ENCODE data around the gene CLIC5. TPM values are rescaled to one million over a fixed set of nuclear protein-coding genes. Genes with fewer than 3 reads are reported as not detected.

The CLIC5 gene
- total RNA-seq, 1 donor from 2014 or later = 134 TPM

DNA sequence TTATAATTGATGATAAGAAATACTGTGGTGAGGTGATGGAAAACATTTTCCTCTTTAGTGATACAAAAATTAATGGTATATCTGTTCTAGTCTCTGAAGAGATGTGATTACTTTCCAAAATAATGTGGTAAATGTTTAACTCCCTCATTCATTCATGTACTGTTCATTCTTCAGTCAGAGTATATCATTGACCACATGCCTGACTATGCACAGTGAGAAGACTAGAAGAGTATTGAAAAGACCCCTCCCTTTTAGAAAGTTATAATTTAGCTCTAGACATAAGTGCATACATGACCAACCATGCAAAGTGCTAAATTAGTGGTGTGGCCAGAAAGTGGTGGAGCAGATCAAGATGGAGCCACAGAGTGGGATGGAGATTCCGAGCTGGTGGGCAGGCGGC lies 133.0 kb downstream of the CLIC5 start:
- DNase-seq (no peak), ATAC-seq (no peak)
- Histone ChIP-seq H3K36me3 (no peaks in the 10 kb centered on the region), H3K27ac (no peak overlapping the region), H3K27me3 (ENCODE audit: low read depth) (no peaks in the 10 kb centered on the region), H3K4me1 (peaks cover 8% of the 10 kb centered on the region), H3K4me3 (no peak overlapping the region), H3K9me3 (no peaks in the 10 kb centered on the region)
- intact Hi-C loops (cut with DNase I) = no loop called here
- TF ChIP-seq, protein P1, sequence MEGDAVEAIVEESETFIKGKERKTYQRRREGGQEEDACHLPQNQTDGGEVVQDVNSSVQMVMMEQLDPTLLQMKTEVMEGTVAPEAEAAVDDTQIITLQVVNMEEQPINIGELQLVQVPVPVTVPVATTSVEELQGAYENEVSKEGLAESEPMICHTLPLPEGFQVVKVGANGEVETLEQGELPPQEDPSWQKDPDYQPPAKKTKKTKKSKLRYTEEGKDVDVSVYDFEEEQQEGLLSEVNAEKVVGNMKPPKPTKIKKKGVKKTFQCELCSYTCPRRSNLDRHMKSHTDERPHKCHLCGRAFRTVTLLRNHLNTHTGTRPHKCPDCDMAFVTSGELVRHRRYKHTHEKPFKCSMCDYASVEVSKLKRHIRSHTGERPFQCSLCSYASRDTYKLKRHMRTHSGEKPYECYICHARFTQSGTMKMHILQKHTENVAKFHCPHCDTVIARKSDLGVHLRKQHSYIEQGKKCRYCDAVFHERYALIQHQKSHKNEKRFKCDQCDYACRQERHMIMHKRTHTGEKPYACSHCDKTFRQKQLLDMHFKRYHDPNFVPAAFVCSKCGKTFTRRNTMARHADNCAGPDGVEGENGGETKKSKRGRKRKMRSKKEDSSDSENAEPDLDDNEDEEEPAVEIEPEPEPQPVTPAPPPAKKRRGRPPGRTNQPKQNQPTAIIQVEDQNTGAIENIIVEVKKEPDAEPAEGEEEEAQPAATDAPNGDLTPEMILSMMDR (IDR thresholded peaks at IDR 0.05) = no peak

DNA sequence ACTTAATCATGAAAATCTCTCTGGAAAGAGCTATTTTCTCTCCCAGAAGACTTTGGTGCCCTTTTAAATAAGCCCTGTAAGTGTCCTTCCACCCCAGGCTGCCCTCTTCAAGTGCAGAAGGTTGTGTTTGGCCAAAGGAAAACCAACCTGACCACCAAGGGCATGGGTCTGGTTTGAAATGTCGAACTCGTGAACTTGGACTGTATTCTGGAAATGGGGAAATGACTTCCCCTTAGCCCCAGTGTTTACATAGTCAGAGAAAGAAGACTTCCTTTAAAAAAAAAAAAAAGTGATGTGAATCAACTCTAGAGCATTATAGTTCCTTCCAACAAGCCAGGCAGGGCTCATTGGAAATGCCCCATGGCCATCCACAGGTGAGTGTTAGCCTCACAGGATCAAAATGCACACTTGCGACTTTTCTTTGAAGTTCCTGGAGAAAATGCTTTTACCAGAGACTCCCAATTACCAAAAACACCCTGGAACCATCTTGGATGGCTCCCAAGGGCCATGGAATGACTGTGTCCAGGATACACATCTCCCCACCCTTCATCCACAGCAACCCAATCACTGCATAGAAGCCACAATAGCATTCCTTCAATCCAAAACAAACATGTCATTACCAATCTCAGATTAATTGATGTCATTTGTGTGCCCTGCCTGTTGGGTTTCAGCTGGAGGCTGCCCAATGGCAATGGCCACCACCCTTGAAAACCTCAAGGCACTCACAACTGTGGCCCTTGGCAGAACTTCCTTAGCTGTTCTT lies 133.8 kb downstream of the CLIC5 start:
- Histone ChIP-seq H3K36me3 (no peaks in the 10 kb centered on the region), H3K4me1 (peaks cover 8% of the 10 kb centered on the region), H3K27me3 (ENCODE audit: low read depth) (no peaks in the 10 kb centered on the region), H3K4me3 (no peak overlapping the region), H3K27ac (no peak overlapping the region), H3K9me3 (no peaks in the 10 kb centered on the region)
- TF ChIP-seq, protein P1 (IDR thresholded peaks at IDR 0.05) = no peak
- DNase-seq (no peak), ATAC-seq (no peak)
- intact Hi-C loops (cut with DNase I) = no loop called here

DNA sequence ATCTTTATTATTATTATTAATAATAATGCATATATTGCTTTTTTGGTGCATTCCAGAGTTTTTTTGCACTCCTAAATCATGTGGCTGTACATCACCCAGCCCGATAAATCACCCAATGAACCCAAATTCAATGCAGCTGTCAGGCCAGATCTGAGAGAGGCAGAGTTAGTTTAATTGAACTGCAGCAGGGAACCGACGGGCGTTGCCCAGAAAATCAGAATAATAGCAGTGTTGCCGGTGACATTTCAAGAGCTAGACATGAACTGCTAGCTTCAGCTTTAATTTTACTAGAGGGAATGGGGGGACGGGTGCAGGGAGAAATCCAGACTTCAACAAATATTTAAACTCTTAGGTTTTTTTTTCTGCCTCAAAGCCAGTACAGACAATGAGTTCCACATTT lies 135.0 kb downstream of the CLIC5 start:
- ATAC-seq (no peak), DNase-seq (no peak)
- no peaks in the 10 kb centered on the region for H3K9me3 ChIP-seq
- H3K27ac ChIP-seq = no peak overlapping the region
- no peak overlapping the region for H3K4me3 ChIP-seq
- H3K36me3 ChIP-seq = no peaks in the 10 kb centered on the region
- TF ChIP-seq, protein P1 (IDR thresholded peaks at IDR 0.05) = no peak
- intact Hi-C loops (cut with DNase I) = no loop called here
- peaks cover 8% of the 10 kb centered on the region for H3K4me1 ChIP-seq
- H3K27me3 ChIP-seq (ENCODE audit: low read depth) = no peaks in the 10 kb centered on the region

DNA sequence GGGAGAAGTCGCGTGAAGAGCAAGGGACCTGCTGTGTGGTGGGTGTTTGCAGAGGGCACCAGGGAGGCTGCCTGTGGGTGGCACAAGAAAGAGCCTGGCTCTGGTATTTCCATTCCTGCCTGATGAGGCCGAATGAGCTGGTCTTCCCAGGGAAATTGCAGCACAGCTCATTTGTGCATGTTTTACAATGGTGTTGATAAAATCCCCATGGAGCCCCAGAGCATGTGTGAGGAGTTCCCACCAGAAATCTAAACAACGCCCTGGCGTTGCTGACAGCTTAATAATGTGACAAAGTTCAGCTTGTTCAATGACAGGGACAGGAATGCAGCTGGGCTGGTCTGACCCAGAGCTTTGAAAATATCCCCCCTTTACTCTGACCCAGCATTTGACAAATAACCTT lies 135.5 kb downstream of the CLIC5 start:
- no peaks in the 10 kb centered on the region for H3K27me3 ChIP-seq (ENCODE audit: low read depth)
- no peaks in the 10 kb centered on the region for H3K9me3 ChIP-seq
- H3K4me3 ChIP-seq = no peak overlapping the region
- H3K27ac ChIP-seq = no peak overlapping the region
- no peak for DNase-seq
- no peaks in the 10 kb centered on the region for H3K36me3 ChIP-seq
- peaks cover 8% of the 10 kb centered on the region for H3K4me1 ChIP-seq
- TF ChIP-seq, protein P1 (IDR thresholded peaks at IDR 0.05) = no peak
- ATAC-seq = peak; percentile 36
- intact Hi-C loops (cut with DNase I) = no loop called here

DNA sequence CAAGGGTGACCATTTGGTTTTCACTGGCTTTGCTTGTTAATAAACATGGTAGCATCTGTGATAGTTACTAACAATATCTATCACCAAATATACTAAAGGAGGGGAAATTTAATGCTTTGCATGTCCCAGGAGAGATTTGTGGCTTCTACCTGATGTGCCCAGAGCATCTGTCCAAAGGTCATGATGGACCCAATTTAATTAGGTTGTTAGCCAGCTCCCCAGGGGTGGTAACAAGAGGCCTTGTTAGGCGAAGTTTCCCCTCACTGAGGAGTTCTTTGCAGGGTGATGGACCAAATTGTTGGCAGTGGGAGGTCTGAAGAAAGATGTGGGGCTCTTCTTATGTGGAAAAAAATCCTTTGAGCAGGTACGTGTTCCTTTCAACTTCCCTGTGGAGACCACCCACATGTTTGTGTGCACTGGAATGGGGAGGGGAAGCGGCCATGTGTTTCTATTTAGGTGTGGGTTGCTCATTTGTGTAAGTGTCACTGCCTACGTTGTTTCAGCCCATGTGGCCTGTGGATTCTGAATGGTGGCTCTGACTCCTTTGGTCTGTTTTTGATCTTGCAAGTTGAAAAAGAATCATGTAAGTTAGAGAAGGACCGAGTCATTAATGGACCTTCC lies 137.6 kb downstream of the CLIC5 start:
- intact Hi-C loops (cut with DNase I) = no loop called here
- ATAC-seq = no peak
- peaks cover 8% of the 10 kb centered on the region for H3K4me1 ChIP-seq

More for the DNA sequence above, 137.6 kb downstream of the CLIC5 start:
- Histone ChIP-seq H3K36me3 (no peaks in the 10 kb centered on the region), H3K27ac (no peak overlapping the region), H3K9me3 (no peaks in the 10 kb centered on the region), H3K4me3 (no peak overlapping the region), H3K27me3 (ENCODE audit: low read depth) (no peaks in the 10 kb centered on the region)
- TF ChIP-seq, protein P1 (IDR thresholded peaks at IDR 0.05) = no peak
- DNase-seq = no peak
